Ureter (tissue), 1 donor: ENCODE results near the gene TUBGCP2. TPM values are rescaled to one million over a fixed set of nuclear protein-coding genes. Genes with fewer than 3 reads are reported as not detected.

Experiments used
- DNase-seq: peaks from one replicate; pipeline ENCODE4 v3.0.0-alpha.2; 2020; ENCODE audit warnings: low spot score
- total RNA-seq: library from RNA; stranded (reverse); gene quantifications from one replicate; pipeline ENCODE4 v1.2.4, GENCODE V29; 2023
- donor health status: DM: yes; HTN: yes; CAD: no.

Gene TUBGCP2
- 51.9 TPM for total RNA-seq

DNA sequence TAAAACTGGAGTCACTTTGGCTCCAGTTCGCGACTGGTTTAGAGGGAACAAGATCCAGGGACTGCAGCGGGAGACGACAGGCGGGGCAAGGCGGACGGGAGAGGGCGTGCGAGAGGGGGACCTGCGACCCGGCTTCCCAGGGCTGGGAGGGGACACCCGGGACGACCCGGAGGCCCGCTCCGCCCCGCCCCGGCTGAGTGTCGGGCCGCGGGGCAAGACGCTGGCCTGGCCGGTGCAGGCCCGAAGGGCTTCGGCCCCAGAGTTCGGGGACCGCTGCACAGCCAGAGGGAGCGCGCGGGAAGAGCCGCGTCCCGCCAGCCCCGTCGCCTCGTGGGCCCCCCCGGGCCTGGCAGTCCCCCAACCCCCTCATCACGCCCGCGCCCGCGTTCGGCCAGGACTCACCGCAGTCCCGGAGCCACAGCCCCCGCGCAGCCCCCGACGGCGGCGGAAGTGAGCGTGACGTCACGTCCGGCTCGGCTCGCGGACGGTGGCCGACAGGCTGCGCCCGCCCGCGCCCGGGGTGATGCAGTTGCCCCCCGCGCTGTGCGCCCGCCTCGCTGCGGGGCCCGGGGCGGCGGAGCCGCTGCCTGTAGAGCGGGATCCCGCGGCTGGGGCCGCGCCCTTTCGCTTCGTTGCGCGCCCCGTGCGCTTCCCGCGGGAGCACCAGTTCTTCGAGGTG is at the start of gene TUBGCP2, which contains the start of gene ZNF511:
Gene TUBGCP2, minus strand, starts transcription at position 452 of the 679 bp plus-strand sequence. CDS start 5,931 bp downstream, outside the sequence.
Gene ZNF511, plus strand, starts transcription at position 494 of the 679 bp plus-strand sequence. Its CDS starts 30 bp downstream, at position 524.
- DNase-seq, result peak; percentile 89

GRCh38 chr10:133357285-133358161 is 48.9 kb upstream of the TUBGCP2 start, which contains the start of gene FUOM:
TSS of gene FUOM (minus strand) at chr10:133358019. CDS start at chr10:133358007, 12 bp downstream.
- DNase-seq, result no peak

- DNase-seq, result no peak
Measured at GRCh38 chr10:133356549-133357284, 48.0 kb upstream of the TUBGCP2 start.

DNA sequence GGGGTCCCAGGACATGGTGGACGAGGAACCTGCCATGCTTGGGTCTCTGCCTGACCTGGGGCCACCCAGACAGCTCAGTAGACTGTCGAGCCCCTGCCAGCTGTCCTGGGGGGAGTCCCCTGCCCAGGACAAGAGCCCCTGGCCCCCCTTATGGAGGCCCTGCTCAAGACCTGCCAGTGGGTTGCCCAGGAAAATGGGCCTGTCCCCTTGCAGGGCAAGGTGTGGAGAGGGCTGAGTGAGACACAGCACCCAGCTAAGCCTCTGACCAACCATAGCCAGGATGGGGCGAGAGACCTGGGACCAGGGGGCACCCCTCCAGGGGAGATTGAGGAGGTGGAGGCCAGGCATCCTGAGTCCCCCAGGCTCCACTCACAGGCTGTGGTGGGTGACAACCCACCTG is 47.3 kb upstream of the TUBGCP2 start:
- DNase-seq, result no peak

GRCh38 chr10:133355266-133355665 is 46.6 kb upstream of the TUBGCP2 start:
- DNase-seq, result no peak

GRCh38 chr10:133354672-133355240 is 46.1 kb upstream of the TUBGCP2 start:
- DNase-seq, result no peak

GRCh38 chr10:133353988-133354605 is 45.4 kb upstream of the TUBGCP2 start:
- DNase-seq, result no peak

DNA sequence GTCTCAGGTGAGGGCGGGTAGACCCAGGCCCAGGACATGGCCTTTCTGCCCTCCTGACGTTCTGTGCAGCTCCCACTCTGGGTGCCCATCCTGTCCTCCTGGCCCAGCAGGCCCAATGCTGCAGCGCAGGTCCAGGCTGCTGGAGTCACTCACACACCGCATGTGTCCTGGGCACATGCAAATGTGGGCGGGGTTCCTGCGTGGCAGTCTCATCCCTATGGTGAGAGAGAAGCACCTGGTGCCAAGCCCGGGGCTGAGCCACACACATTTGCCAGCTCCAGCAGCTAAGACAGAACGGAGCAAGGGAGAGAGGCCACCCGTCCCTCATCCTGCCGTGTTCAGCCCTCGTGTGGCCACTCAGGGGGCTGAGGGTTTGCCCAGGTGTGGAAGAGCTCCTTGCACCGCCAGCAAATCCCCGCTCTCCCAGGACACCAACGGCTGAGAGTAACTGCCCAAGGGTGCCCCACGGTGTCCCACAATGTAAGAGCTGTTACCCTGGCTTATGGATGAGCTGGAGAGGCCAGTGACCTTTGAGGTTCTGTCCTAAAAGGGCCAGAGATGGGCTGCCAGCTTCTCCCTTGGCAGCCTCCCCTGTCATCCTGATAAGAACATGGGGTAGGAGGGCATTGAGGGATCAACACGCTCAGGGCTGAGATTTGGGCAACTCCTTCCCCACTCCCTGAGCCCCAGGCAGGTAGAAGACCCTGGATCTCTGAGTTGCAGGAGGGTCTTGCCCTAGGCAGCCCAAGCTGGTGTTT is 44.7 kb upstream of the TUBGCP2 start:
- DNase-seq, result no peak

DNA sequence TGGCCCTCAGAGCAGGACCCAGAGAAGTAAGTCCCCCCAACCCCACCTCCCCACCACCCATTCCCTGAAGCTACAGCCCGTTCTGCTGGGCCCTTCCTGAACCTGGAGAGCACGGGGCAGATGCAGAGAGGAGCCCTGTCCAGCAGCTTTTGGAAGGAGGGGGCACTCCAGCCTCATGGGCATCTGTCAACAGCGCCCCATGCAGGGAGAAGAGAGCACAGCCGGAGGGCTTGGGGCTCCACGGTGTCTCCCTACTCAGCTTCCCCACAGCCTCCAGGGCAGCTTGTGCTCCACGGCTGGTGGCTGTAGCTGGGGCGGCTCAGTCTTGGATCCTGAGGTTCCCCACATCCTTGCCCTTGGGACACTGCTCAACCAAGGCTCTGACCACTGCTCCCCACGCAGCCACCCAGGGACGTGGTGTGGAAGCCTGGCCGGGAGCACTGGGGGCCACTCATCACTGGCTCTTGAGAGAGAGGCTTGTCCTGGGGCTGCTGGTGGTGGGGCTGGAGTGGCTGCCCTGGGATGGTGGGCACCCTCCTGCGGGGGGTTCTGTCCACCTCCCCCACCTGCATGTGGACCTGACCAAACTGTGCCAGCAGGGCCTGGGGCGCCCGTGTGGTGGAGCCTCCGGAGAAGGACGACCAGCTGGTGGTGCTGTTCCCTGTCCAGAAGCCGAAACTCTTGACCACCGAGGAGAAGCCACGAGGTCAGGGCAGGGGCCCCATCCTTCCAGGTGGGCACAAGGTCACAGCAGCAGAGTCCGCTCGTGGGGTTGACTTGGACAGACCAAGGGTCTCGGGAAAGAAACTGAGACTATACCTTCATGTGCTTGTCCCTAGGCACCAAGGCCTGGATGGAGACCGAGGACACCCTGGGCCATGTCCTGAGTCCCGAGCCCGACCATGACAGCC is 43.0 kb upstream of the TUBGCP2 start:
- no peak for DNase-seq

DNA sequence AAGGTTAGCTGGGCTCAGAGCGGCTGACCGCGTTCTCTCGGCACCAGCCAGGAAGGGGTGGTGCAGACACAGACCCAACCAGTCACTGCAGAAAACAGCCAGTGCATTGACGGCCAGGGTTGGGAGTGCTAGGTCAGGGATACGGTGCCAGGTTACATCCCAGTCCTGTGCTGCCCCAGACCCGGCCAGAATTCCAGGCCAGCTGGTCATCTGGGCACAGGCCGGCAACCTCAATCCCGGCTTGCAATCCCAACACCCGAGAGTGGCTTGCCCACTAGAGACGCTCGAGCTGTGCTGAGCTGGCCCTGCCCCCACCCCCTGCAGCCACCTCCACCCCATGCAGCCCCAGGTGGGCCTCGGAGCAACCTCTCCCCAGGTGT is 42.3 kb upstream of the TUBGCP2 start:
- DNase-seq, result no peak

DNA sequence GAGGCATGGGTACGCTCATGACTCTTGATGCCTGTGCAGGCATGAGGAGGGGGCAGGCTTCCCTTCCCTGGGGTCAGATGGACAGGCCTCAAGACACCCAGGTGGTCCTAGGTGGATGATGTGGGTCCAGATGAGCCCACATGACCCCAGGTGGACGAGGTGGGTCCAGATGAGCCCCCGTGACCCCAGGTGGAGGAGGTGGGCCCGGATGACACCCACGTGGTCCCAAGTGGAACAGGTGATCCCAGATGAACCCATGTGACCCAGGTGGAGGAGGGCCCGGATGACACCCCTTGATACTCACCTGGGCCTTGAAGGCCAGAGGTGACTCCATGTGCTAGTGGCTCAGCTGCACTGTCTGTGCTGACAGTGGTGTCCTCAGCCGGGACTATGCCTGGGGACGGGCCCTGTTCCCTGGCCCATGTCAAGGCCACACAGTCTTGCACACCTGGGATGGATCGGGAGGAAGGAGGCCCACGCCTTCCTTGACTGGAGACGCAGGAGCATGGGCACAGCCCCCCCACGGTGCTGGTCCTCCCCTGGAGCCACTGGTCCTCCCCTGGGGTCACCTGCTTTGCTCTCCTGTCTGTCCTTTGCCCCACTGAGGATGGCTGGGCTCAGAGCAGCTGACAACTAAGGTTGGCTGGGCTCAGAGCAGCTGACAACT is 41.7 kb upstream of the TUBGCP2 start:
- DNase-seq, result no peak

- DNase-seq, result no peak
Measured at GRCh38 chr10:133349577-133350011, 40.9 kb upstream of the TUBGCP2 start.

DNA sequence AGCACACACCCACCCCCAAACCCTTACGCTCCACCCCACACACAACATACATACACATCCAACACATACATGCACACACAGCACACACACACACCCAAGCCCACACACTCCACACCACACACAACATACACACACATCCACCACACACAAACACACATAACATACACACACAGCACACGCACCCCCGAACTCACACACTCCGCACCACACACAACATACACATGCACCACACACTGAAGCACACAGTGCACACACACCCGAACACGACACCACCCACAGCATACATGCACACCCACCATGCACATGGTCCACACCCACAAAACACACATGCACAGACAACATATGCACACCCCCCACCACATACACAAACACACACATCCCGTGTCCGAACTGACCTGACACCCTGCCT is 40.5 kb upstream of the TUBGCP2 start:
- DNase-seq, result no peak

GRCh38 chr10:133347710-133348517 is 39.2 kb upstream of the TUBGCP2 start:
- DNase-seq, result no peak

GRCh38 chr10:133346413-133346812 is 37.7 kb upstream of the TUBGCP2 start:
- DNase-seq, result no peak

DNA sequence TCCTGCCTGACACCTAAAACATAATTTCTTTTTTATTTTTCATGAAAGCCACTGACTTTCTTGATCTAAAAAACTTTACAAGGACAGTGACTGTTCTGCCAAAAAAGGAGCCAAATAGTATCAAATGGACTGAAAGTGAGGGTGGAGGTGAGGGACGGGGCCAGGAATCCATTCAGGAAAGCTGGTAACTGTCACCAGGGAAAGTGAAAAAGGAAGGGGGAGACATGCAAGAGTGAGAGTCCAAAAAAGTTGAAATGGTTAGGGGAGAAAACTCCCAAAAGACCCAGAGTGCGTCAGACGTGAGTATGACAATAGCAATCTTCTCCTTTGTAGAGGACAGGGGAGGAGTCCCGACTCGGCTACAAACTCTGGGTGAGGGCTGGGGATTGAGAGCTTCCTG is 35.6 kb upstream of the TUBGCP2 start:
- DNase-seq, result no peak

- no peak for DNase-seq
Measured at GRCh38 chr10:133343558-133343957, 34.9 kb upstream of the TUBGCP2 start.

GRCh38 chr10:133342942-133343341 is 34.3 kb upstream of the TUBGCP2 start:
- DNase-seq, result no peak
